HG02884 (cell line): ENCODE results near the gene LRCH1.

Experiments
- ATAC-seq: cut with Tn5 transposase; IDR thresholded peaks from one replicate; pipeline ENCODE4 v1.9.1; 2021; ENCODE audit warnings: mild to moderate bottlenecking, moderate library complexity; ENCODE audit not compliant: unreplicated experiment

LRCH1 gene

GRCh38 chr13:46535002-46535401, 18.0 kb upstream of the LRCH1 start:
- no peak for ATAC-seq

GRCh38 chr13:46535825-46536224, 17.1 kb upstream of the LRCH1 start:
- ATAC-seq = no peak

GRCh38 chr13:46536341-46536740, 16.6 kb upstream of the LRCH1 start:
- no peak for ATAC-seq

GRCh38 chr13:46539231-46539630, 13.7 kb upstream of the LRCH1 start:
- no peak for ATAC-seq

GRCh38 chr13:46541210-46541609, 11.8 kb upstream of the LRCH1 start:
- no peak for ATAC-seq

- ATAC-seq = no peak
Observed at GRCh38 chr13:46542833-46543232, 10.1 kb upstream of the LRCH1 start.

GRCh38 chr13:46543287-46543686, 9.7 kb upstream of the LRCH1 start:
- no peak for ATAC-seq

GRCh38 chr13:46544208-46544607, 8.8 kb upstream of the LRCH1 start:
- ATAC-seq = peak; percentile 75

GRCh38 chr13:46544811-46545210, 8.2 kb upstream of the LRCH1 start:
- ATAC-seq = no peak

- ATAC-seq = no peak
Observed at GRCh38 chr13:46546084-46546768, 6.7 kb upstream of the LRCH1 start.

- ATAC-seq = no peak
Observed at GRCh38 chr13:46550822-46551221, 2.1 kb upstream of the LRCH1 start.

GRCh38 chr13:46551410-46552302, 1.3 kb upstream of the LRCH1 start:
- ATAC-seq = no peak

GRCh38 chr13:46552303-46552682, 677 bp upstream of the LRCH1 start:
- ATAC-seq = no peak

GRCh38 chr13:46553521-46553885, 533 bp downstream of the LRCH1 start:
- no peak for ATAC-seq

- ATAC-seq = peak; percentile 45
Observed at GRCh38 chr13:46553886-46554858, 1.2 kb downstream of the LRCH1 start.

- no peak for ATAC-seq
Observed at GRCh38 chr13:46554951-46555350, 2.0 kb downstream of the LRCH1 start.

GRCh38 chr13:46555722-46556417, 2.9 kb downstream of the LRCH1 start:
- no peak for ATAC-seq

- no peak for ATAC-seq
Observed at GRCh38 chr13:46556418-46556779, 3.4 kb downstream of the LRCH1 start.

- no peak for ATAC-seq
Observed at GRCh38 chr13:46559272-46559805, 6.4 kb downstream of the LRCH1 start.

- no peak for ATAC-seq
Observed at GRCh38 chr13:46560778-46561177, 7.8 kb downstream of the LRCH1 start.
